NCI-H146 treated with DMSO at 0.1 percent for 48 hours (cell line): ENCODE measurements around the gene ADCY4.
"Not testable (repeated sequence)": the region's sequence is repeated elsewhere in the genome, so short reads cannot be mapped to it uniquely, and the experiment has no call there.

ENCODE experiments used
- DNase-seq: peaks from one replicate; lab custom pipeline; 2025; ENCODE audit not compliant: unreplicated experiment; lab: John Stamatoyannopoulos, UW

ADCY4 gene

DNA sequence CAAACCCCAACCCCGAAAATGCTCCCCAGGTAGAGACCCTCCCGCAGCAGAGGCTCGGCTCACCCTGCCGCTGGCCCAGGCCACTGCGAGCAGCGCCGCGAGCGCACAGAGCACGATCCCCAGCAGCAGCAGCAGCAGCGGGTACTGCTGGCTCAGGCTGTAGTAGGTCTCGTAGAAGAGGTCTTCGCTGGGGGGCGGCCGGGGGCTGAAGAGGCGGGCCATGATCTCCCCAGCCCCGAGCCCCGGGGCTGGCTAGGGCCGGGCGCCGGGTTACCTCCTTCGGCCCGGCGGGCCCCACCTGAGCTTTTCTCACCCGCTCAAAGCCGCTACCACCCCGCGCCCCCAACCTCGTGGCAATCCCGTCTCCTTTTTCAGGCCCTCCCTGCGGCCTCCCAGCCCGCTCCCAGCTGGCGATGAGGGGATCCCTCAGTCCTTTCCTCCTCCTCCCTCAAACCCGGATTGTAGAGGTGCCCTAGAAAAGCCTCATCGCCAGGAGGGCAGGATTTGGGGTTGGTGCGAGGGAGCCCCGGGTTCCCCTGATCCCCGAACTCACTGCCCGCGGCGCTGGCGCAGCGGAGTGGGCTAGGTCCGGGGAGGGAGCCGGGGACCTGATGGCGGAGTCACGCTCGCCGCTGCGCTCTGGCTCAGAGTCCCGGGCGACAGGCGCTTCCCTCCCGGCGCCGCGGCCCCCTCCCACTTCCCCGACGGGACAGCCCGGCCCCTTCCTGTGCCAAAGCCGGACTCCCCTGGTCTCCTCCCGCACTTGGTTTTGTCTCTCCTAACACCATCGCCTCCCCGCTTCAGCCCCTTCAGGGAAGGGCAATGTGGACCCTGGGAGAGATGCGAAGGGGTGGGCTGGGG, at the start of gene ADCY4:
Gene ADCY4, minus strand, starts transcription at position 641 of the 861 bp plus-strand sequence. Its CDS starts 419 bp downstream, at position 222.
- no peak for DNase-seq

DNA sequence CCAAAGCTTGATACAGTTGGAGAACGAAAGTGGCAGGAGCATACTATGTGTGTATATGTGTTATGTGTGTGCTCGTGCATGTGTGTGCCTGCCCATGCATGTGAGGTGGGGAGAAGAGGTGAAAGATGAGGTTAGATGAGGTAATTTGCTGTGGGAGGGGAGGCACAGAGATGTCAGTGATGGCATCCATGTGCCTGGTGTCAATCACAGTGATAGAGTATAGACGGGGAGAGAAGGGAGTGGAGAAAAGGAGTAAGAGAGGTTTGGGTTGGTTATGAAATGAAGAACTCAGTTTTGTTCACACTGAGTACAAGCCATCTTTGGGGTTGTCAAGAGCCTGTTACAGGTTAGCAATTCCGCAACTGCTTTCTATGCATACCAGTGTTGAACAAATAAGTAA, 49.3 kb upstream of the ADCY4 start:
- DNase-seq: no peak

- no peak for DNase-seq
Measured at GRCh38 chr14:24382064-24382371, 47.1 kb upstream of the ADCY4 start.

- no peak for DNase-seq
Measured at GRCh38 chr14:24381363-24382063, 46.6 kb upstream of the ADCY4 start.

DNA sequence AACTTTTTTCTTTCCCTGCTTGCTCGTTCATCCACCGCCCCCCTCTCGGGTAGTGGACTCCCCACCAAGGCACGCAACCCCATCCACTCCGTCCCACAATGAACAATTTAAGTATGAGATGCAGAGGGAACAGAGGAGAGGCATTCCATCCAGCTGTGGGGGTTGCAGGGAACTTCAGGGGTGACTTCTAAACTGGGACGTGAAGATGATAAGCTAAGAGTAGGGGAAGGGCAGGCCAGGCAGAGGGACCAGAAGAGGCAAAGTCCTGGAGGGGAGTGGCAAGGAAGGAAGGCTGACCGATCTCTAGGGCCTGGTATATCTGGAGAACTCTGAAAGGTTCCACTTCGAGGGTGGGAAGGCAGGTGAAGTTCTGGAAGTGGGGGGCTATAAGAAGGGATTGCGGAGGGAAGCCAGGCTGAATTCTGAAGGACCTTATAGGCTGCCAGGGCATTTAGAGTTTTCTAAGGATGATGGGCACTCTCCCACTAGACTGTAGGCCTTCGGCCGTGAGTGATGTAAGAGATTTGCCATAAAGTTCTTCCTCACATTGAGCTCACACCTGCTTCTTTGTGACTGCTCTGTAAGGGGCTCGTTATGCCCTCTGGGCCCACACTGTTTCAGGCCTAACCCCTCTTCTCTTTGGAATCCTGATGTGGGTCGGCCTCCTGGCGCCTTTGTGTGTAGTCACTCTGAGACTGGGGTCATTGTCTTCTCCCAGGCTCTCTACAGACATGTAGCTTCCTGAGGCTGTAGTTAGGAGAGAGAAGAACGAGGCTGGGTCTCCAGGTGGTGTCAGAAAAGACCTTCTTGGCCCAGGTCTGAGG, 45.2 kb upstream of the ADCY4 start:
- no peak for DNase-seq

DNA sequence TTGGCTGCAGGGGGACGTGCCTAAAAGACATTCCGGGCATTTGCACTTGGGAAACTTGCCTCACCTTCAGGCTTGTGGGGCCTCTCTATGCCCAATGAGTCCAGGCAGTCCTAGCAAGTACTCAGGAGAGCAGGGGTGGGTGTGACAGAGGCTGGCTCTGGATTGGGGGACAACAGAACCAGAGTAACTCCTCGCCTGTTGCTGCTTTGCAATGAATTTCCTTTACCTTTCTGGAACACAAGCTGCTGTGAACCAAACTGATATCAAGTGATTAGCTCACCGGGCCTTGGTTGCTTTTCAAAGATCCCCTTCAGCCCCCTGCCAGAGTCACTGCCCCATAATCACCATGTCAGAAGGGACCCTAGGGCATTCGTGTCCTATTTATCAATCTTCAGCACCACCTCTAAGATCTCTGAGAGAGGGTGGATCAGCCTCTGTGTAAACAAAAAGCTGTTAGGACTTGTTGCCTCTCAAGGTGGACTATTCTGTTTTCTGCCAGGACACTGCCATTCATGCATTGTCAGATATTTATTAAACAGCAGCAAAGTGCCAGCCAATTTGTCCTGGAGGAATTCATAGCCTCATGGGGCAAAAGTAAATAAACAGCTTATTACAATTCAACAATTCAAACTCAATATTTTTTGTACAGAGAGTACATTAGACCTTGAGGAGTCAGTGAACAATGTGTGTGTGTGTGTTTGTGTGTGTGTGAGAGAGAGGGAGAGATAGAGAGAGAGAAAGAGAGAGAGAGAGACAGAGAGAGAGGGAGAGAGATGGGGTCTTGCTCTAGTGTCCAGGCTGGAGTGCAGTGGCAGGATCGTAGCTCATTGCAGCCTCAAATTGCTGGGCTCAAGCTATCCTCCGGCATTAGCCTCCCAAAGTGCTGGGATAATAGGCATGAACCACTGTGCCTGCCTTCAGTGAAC, 44.4 kb upstream of the ADCY4 start:
- no peak for DNase-seq

DNA sequence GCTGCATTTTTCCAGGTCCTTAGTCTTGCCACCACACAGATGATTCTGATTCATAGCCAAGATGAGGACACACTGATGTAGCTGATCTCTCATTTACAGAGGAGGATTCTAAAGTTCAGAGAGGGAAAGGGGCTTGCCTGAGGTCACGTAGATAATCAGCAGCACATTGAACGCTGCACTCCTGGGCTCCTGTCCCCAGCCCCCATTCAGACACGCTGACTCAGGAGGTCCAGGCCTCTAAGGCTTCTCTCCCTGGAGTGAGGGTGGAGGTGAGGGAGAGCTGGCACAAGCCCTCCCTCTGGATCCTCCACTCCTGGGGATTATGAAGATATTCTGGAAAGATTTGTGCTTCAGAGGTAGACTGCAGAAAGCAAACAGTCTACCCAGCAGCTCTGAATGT, 43.5 kb upstream of the ADCY4 start:
- no peak for DNase-seq

- no peak for DNase-seq
Measured at GRCh38 chr14:24377657-24378056, 42.8 kb upstream of the ADCY4 start.

DNA sequence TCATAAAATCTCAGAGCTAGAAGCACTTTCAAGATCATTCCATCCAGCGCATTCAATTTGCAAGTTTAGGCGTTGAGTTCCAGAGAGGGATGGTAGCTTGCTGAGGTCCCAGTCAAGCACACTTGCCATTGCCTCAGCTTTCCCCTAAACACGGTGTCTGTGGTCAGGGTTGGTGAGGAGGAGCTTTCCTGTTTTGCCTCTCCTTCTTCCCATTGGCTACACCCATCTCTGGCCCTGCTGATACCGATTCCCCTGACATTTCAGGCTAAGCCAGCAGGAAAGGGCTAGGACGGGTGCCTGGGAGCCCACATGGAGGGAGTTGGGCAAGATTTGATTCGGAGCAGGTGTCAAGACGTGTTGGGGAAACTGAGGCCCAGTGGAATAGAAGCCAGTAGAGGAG, 42.3 kb upstream of the ADCY4 start:
- no peak for DNase-seq

DNA sequence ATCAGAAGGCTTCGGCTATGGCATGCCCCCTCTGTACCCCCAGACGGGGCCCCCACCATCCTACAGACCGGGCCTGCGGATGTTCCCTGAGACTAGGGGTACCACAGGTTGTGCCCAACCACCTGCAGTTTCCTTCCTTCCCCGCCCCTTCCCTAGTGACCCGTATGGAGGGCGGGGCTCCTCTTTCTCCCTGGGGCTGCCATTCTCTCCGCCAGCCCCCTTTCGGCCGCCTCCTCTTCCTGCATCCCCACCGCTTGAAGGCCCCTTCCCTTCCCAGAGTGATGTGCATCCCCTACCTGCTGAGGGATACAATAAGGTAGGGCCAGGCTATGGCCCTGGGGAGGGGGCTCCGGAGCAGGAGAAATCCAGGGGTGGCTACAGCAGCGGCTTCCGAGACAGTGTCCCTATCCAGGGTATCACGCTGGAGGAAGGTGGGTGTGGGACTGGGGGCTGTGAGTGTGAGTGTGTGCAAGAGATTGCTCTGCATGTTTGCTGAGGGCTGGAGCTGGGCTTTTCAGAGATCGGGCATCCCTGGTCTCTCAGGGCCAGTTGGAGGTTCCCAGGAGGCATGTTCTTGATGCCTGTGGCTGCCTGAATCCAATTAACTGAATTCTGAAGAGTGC, 41.7 kb upstream of the ADCY4 start:
- DNase-seq: peak; percentile 32

GRCh38 chr14:24372701-24373416, 38.0 kb upstream of the ADCY4 start:
- DNase-seq: no peak

DNA sequence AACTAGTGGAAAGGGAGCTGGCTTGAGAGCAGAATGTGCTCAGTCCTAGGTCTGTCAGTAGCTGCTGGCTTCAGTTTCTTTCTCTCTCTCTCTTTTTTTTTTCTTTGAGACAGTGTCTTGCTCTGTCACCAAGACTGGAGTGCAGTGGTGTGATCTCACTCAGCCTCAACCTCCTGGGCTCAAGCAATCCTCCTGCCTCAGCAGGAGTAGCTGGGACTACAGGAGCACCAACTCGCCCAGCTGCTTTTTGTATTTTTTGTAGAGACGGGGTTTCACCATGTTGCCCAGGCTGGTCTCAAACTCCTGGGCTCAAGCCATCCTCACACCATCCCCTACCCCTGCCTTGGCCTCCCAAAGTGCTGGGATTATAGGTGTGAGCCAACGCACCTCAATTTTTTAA, 36.7 kb upstream of the ADCY4 start:
- DNase-seq: not testable (repeated sequence)

DNA sequence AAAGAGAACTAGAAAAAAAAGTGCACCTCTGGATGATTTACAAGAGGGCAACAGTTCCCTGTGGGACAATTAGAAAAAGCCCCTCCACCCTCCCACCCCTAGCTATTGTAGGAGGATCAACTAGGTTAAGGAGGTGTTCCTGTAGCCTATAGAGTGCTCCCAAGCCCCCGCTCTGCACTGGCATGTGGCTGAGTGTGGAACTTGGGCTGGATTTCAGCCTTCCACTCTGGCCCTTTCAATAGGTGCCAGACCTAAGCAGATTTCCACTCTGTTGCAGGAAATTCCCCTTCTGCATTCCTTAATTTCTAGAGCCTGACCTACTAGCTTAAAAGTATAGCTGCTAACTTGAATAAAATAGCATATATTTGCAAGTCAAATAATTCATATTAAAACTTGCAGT, 35.9 kb upstream of the ADCY4 start:
- DNase-seq: no peak

DNA sequence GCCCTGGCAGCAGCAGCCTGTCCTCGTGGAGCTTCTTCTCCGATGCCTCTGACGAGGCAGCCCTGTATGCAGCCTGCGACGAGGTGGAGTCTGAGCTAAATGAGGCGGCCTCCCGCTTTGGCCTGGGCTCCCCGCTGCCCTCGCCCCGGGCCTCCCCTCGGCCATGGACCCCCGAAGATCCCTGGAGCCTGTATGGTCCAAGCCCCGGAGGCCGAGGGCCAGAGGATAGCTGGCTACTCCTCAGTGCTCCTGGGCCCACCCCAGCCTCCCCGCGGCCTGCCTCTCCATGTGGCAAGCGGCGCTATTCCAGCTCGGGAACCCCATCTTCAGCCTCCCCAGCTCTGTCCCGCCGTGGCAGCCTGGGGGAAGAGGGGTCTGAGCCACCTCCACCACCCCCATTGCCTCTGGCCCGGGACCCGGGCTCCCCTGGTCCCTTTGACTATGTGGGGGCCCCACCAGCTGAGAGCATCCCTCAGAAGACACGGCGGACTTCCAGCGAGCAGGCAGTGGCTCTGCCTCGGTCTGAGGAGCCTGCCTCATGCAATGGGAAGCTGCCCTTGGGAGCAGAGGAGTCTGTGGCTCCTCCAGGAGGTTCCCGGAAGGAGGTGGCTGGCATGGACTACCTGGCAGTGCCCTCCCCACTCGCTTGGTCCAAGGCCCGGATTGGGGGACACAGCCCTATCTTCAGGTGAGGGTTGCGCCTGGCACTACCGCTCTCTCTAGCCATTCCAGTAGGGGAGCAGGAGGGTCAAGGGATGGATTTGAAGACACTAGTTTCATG, 35.2 kb upstream of the ADCY4 start:
- DNase-seq: no peak

- no peak for DNase-seq
Measured at GRCh38 chr14:24369463-24369862, 34.6 kb upstream of the ADCY4 start.

DNA sequence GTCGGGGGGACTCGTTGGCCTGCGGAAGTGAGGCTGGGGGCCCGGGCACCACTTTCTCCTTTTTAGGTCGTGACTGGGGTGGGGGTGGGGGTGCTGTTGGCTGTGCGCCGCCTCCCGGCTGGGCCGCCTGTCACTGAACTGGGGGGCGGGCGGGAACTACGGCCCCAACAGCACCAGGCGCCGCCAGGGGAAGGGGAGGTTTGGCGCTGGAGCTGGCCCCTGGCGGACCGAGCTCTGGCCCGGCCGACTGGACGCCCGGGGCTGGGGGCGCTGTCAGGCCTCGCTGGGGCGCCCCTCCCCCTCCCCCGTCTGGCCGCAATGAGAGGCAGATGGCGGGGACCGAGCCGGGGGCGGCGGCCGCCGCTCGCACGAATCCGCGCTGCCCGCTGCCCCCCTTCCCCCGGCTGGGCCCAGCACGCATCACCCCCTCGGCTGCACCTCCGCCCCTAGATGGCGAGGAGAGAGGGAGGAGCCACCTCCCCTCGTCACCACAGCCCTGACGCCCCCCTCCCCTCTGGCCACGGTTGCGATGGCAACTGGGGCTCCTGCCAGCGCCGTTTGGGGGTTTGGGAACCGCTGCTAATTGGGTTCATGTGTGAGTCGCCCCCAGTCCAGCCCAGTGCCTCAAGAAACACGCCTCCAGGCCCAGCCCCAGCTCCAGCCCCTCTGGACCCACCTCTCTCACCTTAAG, 33.8 kb upstream of the ADCY4 start:
- no peak for DNase-seq

- DNase-seq: no peak
Measured at GRCh38 chr14:24368212-24368561, 33.3 kb upstream of the ADCY4 start.

DNA sequence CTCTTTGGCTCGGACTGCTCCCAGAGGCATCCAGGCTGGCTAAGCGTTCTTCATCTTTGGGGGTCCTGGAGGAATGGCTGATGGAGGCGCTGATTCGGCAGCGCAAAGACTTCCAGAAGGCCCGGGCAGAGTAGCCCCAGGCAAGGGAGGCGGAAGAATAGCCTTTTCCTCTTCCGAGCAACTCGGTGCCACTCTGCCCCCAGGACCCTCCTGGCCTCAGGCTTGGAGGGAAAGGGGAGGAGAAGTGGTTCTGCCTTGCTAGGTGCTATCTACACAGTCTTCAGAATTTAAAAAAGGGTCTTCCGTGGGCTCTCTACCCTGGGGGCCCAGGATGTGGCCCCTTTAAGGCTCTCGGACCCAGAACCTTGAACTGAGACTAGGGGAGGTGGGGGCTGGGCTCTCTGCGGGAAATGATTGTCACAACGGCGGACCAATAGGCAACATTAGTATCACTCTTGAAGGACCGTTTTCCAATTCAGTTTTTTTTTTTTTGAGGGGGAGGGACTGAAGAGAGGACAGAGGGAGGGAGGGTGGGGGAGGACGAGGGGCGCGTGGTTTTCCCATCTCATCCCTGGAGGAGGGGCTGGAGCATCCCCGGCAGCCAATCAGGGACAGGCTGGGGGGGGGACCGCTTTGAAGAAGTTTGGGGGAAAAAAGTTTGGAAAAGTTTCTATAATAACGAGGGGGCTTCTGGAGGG, 32.8 kb upstream of the ADCY4 start, which contains the start of gene NFATC4:
Gene NFATC4, plus strand, starts transcription at position 671 of the 698 bp plus-strand sequence. CDS start 157 bp downstream, outside the sequence.
- peak; percentile 33 for DNase-seq
